Myocyte (in vitro differentiated cells): Measurements from ENCODE around the gene PHF14. TPM values are rescaled to one million over a fixed set of nuclear protein-coding genes. Genes with fewer than 3 reads are reported as not detected.
A peak's percentile ranks its signal among the peaks of the same experiment; 100 is the strongest.
"Not testable (repeated sequence)": the region's sequence is repeated elsewhere in the genome, so short reads cannot be mapped to it uniquely, and the experiment has no call there.

ENCODE experiments used
- DNase-seq: peaks from one replicate; pipeline ENCODE4 v3.0.0-alpha.2; 2012; ENCODE audit warnings: low read depth
- total RNA-seq: library from RNA; depleted of rRNA; stranded (reverse); fragments of >200 nt; gene quantifications from 2 replicates; pipeline ENCODE4 v1.2.3, GENCODE V29; 2014

The PHF14 gene
- total RNA-seq, 1 donor from 2014 or later = 38.6 TPM

DNA sequence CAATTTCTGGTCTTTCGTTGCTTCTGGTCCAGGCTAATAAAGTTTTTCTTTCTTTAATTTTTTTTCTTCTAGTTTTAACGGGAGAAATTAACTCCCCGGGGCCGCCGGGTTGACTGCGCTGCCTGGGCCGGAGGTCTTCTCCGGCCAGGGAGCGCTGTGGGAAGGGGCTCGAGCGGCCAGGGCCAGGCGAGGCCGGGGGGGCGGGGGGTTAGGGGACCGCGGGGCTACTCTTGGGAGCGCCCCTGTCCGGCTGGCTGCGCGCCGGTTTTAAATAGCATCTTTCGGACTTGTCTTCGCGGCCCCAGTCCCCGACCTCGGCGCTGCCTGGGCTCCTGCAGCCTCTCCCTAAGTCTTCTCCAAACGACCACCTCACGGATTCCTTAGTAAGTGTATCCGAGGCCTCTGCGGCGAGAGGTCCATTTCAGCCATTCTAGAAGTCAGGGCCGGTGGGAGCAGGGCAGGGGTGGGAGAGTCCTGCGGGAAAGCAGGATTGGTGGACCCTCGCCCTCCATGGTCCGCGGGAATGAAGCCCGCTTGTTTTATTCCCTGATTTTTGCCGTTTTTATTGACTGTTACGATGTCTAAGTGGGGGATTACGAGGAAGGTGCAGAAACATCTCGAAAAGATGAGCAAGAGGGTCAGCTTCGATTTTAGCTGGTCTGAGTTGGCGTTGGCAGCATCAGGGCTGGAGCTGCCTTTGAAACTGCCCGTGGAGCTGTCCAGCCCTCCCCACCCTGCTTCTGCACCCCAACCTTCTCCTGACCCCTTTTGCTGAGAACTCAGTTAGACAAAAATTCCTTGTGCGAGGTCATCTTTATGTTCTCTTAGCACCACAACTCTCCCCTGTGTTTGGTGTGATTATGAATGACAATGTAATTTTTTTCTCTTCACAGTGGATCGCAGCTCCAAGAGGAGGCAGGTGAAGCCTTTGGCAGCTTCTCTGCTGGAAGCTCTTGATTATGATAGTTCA lies 555 bp downstream of the PHF14 start:
- DNase-seq = peak; percentile 54

DNA sequence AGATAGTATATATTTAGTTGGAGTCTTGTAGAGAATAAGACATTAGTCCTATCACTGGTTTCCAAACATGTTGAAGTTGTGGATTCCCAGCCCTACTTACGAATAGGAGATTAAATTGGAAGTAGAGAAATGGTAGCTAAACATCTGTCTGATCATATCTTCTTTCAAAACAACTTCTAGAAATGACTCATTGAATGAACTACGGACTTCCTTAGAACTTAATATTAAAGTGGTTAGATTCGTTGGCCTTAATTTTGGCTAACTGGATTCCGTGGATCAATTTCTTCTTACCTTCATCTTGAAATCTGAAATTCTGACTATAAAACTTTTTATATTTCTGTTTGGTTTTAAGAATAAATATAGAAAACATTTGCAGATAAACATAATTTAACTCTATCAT lies 3.4 kb downstream of the PHF14 start:
- peak; percentile 29 for DNase-seq

DNA sequence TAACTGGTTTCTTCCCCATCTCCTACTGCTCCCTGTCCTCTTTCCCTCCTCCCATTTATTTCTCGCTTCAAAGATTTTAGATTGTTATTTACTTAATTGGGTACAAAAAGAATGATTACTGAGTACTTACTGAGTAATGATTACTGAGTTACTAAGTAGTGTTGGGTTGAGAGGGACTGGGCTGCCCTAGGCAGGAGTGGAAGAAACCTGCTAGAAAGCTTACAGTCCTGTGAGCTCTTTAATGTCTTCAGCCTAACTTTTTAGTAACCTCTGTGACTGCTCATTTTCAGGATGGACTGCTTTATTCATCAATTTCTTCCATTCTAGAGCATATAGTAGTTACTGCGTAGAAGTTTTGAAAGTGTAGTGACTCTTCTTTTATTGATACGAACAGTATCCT lies 7.6 kb downstream of the PHF14 start:
- no peak for DNase-seq

DNA sequence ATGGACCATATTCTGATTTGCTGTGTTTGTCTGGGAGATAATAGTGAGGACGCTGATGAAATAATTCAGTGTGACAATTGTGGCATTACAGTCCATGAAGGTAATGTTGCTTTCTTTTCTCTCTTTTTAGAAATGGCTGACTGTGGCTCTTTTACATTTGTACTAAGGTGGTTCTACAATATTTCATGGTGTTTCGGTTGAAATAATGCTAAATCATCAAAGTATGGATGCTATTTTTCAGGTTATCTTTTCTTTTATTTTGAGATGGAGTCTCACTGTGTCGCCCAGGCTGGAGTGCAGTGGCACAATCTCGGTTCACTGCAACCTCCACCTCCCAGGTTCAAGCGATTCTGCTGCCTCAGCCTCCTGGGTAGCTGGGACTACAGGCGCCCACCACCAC lies 17.1 kb downstream of the PHF14 start:
- not testable (repeated sequence) for DNase-seq

GRCh38 chr7:10995482-10996166 lies 22.0 kb downstream of the PHF14 start:
- not testable (repeated sequence) for DNase-seq

DNA sequence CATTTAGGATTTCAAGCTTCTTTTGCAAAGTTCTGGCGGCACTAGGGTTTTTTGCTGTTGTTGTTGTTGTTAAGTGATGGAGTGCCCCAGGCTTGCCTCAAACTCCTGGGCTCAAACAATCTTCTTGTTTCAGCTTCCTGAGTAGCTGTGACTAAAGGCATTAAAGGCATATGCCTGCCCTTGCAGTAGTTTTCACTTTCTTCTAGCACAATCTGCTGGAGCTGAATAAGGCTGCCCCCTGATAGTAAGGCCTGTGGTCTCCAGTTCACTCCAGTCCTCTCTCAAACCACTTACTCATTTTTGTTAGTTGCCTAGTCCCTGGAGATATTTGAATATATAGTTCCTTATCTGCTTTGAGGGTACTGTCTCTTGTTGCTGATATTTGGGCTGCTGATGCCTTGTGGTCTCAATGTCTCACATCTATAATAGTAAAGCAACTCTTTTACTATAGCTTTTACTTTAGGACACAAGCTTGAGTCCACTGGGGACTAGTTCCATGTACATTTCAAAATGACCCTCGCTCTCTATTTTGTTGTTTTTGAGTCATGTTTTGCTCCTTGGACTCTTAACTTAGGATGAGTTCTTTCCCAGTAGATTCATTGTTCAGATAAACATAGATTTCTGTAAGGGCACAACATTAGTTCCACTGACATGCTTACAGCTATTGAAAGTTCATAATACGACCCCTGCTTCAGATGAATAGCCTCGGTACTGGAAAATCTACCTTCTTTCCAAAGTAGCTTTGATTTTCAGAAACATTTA lies 25.5 kb downstream of the PHF14 start:
- DNase-seq = no peak

DNA sequence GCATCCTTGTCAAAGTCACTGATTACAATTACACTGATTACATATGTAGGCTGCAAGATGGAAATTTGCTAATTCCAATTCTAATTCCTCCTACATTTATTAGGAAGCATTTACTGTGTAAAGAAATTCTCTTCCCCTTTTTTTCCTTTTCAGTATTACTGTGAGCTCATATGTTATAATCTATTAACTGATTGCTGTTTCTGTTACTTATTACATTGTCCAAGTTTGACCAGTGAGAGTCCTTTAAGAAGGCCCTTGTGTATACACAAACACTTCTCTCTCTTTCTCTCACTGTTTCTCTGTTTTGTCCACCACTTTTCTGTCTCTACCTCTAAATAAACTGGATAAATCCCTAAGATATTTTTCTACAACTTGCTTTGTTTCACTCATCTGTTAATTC lies 31.5 kb downstream of the PHF14 start:
- DNase-seq = no peak

- DNase-seq = no peak
Measured at GRCh38 chr7:11006291-11006690, 32.6 kb downstream of the PHF14 start.

GRCh38 chr7:11009631-11010030 lies 36.0 kb downstream of the PHF14 start:
- no peak for DNase-seq

DNA sequence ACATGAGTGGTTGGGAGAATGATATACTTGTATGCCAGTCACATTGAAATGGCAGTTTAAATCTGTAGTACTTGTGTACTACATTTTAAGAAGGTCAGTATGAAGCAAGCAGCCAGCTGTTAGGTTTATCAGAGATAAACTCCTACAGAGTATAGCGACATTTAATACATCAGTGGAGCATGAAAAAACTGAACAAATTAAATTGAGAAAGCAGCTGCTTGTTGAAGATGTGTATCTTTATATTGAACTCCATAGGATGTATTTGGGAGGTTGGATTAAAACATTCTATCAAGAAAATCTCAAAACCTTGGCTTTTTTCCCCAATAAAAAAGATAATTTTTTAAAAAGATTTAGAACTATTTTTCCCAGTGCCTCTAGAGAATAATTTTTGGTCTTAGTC lies 47.8 kb downstream of the PHF14 start:
- peak; percentile 3 for DNase-seq

DNA sequence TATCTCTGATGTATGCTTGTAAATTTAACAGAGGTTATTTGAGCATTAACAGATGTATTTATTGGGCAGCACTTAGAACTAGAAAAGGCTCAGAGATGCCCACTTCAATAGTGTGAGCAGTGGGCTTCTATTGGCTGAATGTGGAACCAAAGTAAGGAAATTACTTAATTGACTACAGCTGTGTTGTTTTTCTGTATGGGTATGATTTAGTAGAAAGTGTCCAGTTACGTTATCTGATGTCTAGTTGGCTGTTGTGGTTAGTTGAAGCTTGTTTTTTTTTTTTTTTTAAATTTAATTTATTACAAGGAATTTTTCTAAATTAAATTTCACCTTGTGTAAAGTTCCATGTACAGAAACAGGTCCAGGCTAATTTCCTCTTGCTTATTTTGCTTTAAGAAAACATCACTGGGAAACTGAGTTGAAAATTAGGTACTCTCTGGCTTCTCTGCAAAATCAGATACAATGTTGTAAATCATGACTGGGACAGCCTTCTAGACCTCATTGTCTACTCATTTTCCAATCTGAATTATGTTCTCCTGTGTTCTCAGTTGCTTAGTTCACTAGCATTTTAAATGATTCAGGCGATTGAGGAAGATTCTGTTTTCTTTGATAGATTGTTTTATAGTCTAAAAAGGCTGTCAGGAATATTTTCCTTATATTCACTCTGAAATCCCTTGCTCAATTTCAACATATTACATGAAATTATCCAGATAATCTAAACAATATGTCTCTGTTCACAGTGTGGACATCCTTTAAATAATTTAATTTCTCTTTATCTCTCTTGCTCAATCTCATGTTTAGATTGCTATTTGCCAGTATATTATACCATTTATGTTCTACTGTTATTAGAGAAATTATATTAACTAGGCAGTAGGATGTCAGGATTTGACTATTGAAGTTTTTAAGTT lies 53.0 kb downstream of the PHF14 start:
- DNase-seq = peak; percentile 19

DNA sequence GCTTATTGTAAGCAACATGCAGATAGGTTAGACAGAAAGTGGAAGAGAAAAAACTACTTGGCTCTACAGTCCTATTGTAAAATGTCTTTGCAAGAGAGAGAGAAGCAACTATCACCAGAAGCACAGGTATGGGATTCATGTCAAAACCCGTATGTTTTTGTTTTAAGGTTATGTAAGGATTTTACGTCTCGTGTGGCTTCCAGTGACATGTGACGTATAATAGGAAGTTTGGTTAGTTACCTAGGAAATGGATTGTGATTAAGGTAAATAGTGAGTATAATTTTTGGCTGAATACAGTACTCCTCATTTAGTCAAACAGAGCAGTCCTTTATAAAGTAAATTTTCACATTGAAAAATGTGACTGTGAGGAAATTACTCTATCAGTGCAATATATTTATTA lies 62.0 kb downstream of the PHF14 start:
- no peak for DNase-seq

GRCh38 chr7:11039974-11040373 lies 66.3 kb downstream of the PHF14 start:
- no peak for DNase-seq

DNA sequence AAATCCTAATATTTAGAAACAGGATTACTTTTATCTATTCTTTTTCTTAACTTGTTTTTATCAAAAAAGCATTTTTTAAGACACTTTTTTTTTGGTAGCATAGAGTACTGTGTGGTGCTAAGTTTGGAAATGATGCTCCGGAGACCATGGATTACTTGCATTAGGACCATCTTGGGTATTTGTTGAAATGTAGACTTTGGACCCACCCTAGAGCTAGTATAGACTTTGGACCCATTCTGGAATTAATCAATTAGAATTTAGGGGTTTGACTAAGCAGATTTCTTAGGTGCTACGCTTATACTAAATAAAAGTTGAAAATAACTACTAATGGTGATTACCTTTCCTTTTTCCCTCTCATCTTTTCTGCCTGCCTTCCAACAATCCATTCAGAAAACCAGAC lies 80.4 kb downstream of the PHF14 start:
- no peak for DNase-seq

- peak; percentile 38 for DNase-seq
Measured at GRCh38 chr7:11060893-11061292, 87.2 kb downstream of the PHF14 start.

GRCh38 chr7:11062110-11062509 lies 88.4 kb downstream of the PHF14 start:
- DNase-seq = no peak

GRCh38 chr7:11069591-11069990 lies 95.9 kb downstream of the PHF14 start:
- peak; percentile 69 for DNase-seq

GRCh38 chr7:11077816-11078215 lies 104.1 kb downstream of the PHF14 start:
- peak; percentile 20 for DNase-seq

- DNase-seq = no peak
Measured at GRCh38 chr7:11078247-11078834, 104.7 kb downstream of the PHF14 start.

- no peak for DNase-seq
Measured at GRCh38 chr7:11079907-11080306, 106.2 kb downstream of the PHF14 start.
